Body of pancreas (tissue), 4 donors: ENCODE data around the gene CDK13.

Source experiments
- POLR2A ChIP-seq, 3 donors: fragments of 450-650 bp; IDR thresholded peaks; one replicate each; pipeline ENCODE4 v1.6.1; 2016; ENCODE audit warnings: antibody characterized with exemption in 3 of 3, mild to moderate bottlenecking in 2 of 3
- TF ChIP-seq, protein P1 (sequence below), 7 experiments: fragments of 450-650 bp in 4 of 7; fragments of 200-600 bp in 3 of 7; sonication (generic) in 3 of 7; IDR thresholded peaks; one replicate each; pipeline ENCODE4 v1.5.1; 2016 to 2019; ENCODE audit warnings: antibody characterized with exemption in 7 of 7

DNA sequence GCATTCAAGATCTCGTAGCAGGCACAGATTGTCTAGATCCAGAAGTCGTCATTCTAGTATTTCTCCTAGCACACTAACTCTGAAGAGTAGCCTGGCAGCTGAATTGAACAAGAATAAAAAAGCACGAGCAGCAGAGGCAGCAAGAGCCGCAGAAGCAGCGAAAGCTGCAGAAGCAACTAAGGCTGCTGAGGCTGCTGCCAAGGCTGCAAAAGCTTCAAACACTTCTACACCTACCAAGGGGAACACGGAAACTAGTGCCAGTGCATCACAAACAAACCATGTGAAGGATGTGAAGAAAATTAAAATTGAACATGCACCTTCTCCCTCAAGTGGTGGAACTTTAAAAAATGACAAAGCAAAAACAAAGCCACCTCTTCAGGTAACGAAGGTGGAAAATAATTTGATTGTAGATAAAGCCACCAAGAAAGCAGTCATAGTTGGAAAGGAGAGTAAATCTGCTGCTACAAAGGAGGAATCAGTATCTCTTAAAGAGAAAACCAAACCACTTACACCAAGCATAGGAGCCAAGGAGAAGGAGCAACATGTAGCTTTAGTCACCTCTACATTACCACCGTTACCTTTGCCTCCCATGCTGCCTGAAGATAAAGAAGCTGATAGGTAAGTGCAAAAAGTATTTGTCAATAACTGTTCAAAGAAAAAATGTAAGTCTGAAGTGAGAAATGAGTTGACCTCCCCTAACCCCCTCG, 37.7 kb downstream of the CDK13 start:
- TF ChIP-seq POLR2A (IDR thresholded peaks at IDR 0.05) = no peak
- TF ChIP-seq, protein P1, sequence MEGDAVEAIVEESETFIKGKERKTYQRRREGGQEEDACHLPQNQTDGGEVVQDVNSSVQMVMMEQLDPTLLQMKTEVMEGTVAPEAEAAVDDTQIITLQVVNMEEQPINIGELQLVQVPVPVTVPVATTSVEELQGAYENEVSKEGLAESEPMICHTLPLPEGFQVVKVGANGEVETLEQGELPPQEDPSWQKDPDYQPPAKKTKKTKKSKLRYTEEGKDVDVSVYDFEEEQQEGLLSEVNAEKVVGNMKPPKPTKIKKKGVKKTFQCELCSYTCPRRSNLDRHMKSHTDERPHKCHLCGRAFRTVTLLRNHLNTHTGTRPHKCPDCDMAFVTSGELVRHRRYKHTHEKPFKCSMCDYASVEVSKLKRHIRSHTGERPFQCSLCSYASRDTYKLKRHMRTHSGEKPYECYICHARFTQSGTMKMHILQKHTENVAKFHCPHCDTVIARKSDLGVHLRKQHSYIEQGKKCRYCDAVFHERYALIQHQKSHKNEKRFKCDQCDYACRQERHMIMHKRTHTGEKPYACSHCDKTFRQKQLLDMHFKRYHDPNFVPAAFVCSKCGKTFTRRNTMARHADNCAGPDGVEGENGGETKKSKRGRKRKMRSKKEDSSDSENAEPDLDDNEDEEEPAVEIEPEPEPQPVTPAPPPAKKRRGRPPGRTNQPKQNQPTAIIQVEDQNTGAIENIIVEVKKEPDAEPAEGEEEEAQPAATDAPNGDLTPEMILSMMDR (IDR thresholded peaks at IDR 0.05) = no peak
